ENCODE measurements around the gene CYP4Z1.
"Not testable (repeated sequence)": the region's sequence is repeated elsewhere in the genome, so short reads cannot be mapped to it uniquely, and the experiment has no call there.

Gene CYP4Z1

GRCh38 chr1:47031059-47031458, 36.0 kb upstream of the CYP4Z1 start:
- no peak overlapping the region for H3K4me3 ChIP-seq (ENCODE audit: low read depth, low read length)
- DNase-seq (ENCODE audit: low read depth, low spot score): no peak
- no peak for TF ChIP-seq CTCF (IDR thresholded peaks at IDR 0.05; ENCODE audit: insufficient read depth, low read length, missing control alignments)
- ChIA-PET CTCF (no interaction called here), POLR2A (no interaction called here)

- CTCF ChIA-PET: no interaction called here
- H3K4me3 ChIP-seq (ENCODE audit: low read depth, low read length): no peak overlapping the region
- DNase-seq (ENCODE audit: low read depth, low spot score): no peak
- TF ChIP-seq CTCF (IDR thresholded peaks at IDR 0.05; ENCODE audit: insufficient read depth, low read length, missing control alignments): no peak
- POLR2A ChIA-PET: no interaction called here
These were observed 35.4 kb upstream of the CYP4Z1 start for GRCh38 chr1:47031585-47031984.

DNA sequence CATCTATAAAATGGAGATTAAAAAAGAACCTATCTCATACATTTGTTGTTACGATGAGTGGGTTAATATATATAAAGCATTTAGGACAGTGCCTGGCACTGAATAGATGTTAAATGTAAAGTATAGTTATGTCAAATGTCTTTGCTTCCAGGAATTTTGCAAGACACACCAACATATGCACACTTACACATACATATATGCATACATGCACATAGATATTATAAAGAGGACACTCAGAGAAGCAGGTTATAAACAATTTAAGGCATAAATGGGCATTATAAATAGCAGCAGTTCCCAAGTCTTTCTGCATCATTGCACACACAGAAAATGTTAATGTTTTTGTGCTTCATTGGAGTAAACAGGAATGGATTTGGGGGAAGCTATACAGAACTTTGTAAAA, 30.3 kb upstream of the CYP4Z1 start:
- CTCF ChIA-PET: no interaction called here

GRCh38 chr1:47059376-47059775, 7.7 kb upstream of the CYP4Z1 start:
- no peak for DNase-seq (ENCODE audit: low read depth, low spot score)
- H3K4me3 ChIP-seq (ENCODE audit: low read depth, low read length): no peak overlapping the region
- CTCF ChIA-PET: no interaction called here
- no peak for TF ChIP-seq CTCF (IDR thresholded peaks at IDR 0.05; ENCODE audit: insufficient read depth, low read length, missing control alignments)
- POLR2A ChIA-PET: no interaction called here

More for the DNA sequence above, 30.3 kb upstream of the CYP4Z1 start:
- no peak for DNase-seq (ENCODE audit: low read depth, low spot score)
- H3K4me3 ChIP-seq (ENCODE audit: low read depth, low read length): no peak overlapping the region
- TF ChIP-seq CTCF (IDR thresholded peaks at IDR 0.05; ENCODE audit: insufficient read depth, low read length, missing control alignments): no peak
- POLR2A ChIA-PET: no interaction called here

GRCh38 chr1:47069080-47069479, 2.0 kb downstream of the CYP4Z1 start:
- CTCF ChIA-PET; DNase-seq (ENCODE audit: low read depth, low spot score); H3K4me3 ChIP-seq (ENCODE audit: low read depth, low read length); POLR2A ChIA-PET: not testable (repeated sequence)

DNA sequence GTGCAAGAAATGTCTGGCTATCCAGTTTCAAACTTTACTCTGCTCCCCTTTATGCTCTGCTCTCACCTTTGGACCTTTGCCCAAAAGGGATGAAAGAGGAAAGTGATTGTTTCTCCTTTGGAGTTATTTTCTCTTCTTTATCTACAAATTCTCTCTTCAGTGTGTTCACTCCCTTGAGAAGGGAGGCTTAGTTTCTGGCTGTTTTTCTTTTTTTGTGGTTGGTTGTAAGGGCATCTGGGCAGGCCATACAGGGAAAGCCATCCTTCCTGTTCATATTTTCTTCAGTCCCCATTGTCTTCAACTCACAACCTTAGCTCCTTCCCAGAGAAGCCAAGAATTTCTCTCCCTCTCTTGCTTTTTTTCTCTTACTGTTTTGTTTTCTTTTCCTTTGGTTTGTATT, 2.5 kb downstream of the CYP4Z1 start:
- POLR2A ChIA-PET; DNase-seq (ENCODE audit: low read depth, low spot score); H3K4me3 ChIP-seq (ENCODE audit: low read depth, low read length); CTCF ChIA-PET: not testable (repeated sequence)

GRCh38 chr1:47089356-47089755, 22.3 kb downstream of the CYP4Z1 start:
- POLR2A ChIA-PET; H3K4me3 ChIP-seq (ENCODE audit: low read depth, low read length); DNase-seq (ENCODE audit: low read depth, low spot score); CTCF ChIA-PET: not testable (repeated sequence)
- TF ChIP-seq CTCF (IDR thresholded peaks at IDR 0.05; ENCODE audit: insufficient read depth, low read length, missing control alignments): peak; percentile 22

DNA sequence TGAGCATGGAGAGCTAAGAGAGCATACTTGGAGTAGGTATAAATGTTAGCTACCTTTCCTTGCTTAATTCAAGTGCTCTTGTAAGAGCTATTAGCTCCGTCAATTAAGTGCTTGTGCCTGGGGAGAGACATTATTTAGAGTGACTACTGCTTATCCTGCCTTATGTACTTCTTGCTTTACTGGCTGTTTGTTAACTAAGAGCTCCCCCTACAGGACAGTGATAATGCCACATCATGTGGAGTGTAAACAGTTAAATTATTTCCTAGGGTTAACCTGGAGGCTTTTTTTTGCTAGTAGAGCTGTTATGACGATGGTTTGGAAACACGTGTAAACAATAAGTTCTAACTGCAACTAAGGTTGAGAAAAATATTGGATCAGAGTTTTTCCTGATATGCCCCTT, 24.4 kb downstream of the CYP4Z1 start:
- POLR2A ChIA-PET; H3K4me3 ChIP-seq (ENCODE audit: low read depth, low read length); DNase-seq (ENCODE audit: low read depth, low spot score); CTCF ChIA-PET: not testable (repeated sequence)
